GM21367 (cell line): ENCODE measurements around the gene NPIPA8.
"Not testable (repeated sequence)": the region's sequence is repeated elsewhere in the genome, so short reads cannot be mapped to it uniquely, and the experiment has no call there.

Source experiments
- ATAC-seq: cut with Tn5 transposase; IDR thresholded peaks from one replicate; pipeline ENCODE4 v1.9.1; 2021; ENCODE audit not compliant: unreplicated experiment

NPIPA8 gene

DNA sequence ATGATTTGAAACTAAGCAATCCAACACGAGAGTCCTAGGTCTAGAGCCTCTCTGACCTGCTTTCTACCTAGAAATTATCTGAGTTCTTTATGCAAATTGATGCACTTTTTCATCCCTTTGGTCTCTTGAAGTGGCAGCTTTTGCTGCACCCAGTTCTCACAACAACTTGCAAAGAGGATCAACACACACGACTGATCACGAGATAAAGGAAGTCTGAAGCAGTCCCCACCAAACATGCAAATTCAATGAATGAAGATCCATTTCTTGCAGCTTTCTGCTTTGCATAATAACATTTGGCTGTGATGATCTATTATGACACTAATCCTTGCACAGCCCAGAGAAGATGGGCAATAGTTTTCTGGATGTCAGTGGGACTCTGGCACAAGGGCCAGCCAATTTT lies 56.2 kb downstream of the NPIPA8 start:
- not testable (repeated sequence) for ATAC-seq

GRCh38 chr16:18276756-18277155 lies 59.8 kb downstream of the NPIPA8 start:
- not testable (repeated sequence) for ATAC-seq

- ATAC-seq = not testable (repeated sequence)
These were observed 66.4 kb downstream of the NPIPA8 start for GRCh38 chr16:18270171-18270570.
